ENCODE data around the gene NTM. TPM values are rescaled to one million over a fixed set of nuclear protein-coding genes. Genes with fewer than 3 reads are reported as not detected.

Gene NTM
- total RNA-seq, 1 experiment from 2014 or later: 0.73 TPM

GRCh38 chr11:132185726-132186592, 815.5 kb downstream of the NTM start:
- CTCF ChIA-PET: interaction anchor here (1.0 kb wide), 1 partner anchor 9 kb away, joined by 3 read pairs; no protein-coding TSS in a partner anchor
- no peak for TF ChIP-seq CTCF (IDR thresholded peaks at IDR 0.05; ENCODE audit: insufficient read depth in 1 of 2, low read depth in 1 of 2, low read length in 1 of 2, severe bottlenecking in 1 of 2, unreplicated experiment in 1 of 2)

GRCh38 chr11:132186699-132187098, 816.3 kb downstream of the NTM start:
- ChIA-PET POLR2A (no interaction called here), CTCF (interaction anchor here (1.0 kb wide), 1 partner anchor 9 kb away, joined by 3 read pairs; no protein-coding TSS in a partner anchor)
- DNase-seq: no peak
- peak; percentile 14 to 21 for TF ChIP-seq CTCF (IDR thresholded peaks at IDR 0.05; ENCODE audit: insufficient read depth in 1 of 2, low read depth in 1 of 2, low read length in 1 of 2, severe bottlenecking in 1 of 2, unreplicated experiment in 1 of 2)
- Mint-ChIP-seq H3K27me3 (ENCODE audit: insufficient read depth, unreplicated experiment) (no peaks in the 10 kb centered on the region), H3K36me3 (ENCODE audit: insufficient read depth, unreplicated experiment) (no peaks in the 10 kb centered on the region), H3K27ac (ENCODE audit: unreplicated experiment) (no peak overlapping the region), H3K9me3 (ENCODE audit: unreplicated experiment) (no peaks in the 10 kb centered on the region), H3K4me3 (ENCODE audit: unreplicated experiment) (no peak overlapping the region), H3K4me1 (ENCODE audit: low read depth, unreplicated experiment) (no peaks in the 10 kb centered on the region)
- Histone ChIP-seq H3K9me3 (no peaks in the 10 kb centered on the region), H3K27me3 (replicated peaks; ENCODE audit: control insufficient read depth, insufficient read depth, low read length) (no peaks in the 10 kb centered on the region), H3K36me3 (ENCODE audit: control insufficient read depth, insufficient read depth, low read length) (no peaks in the 10 kb centered on the region), H3K4me1 (no peaks in the 10 kb centered on the region), H3K4me3 (ENCODE audit: low read depth, low read length) (no peak overlapping the region)
- intact Hi-C loops (cut with micrococcal nuclease; ENCODE audit: unreplicated experiment): no loop called here
- no TSS peak for BruUV-seq (replicated peaks)

More at GRCh38 chr11:132185726-132186592, 815.5 kb downstream of the NTM start:
- intact Hi-C loops (cut with micrococcal nuclease; ENCODE audit: unreplicated experiment): no loop called here
- H3K36me3 ChIP-seq (ENCODE audit: control insufficient read depth, insufficient read depth, low read length): no peaks in the 10 kb centered on the region
- POLR2A ChIA-PET: no interaction called here
- no peak overlapping the region for H3K27ac Mint-ChIP-seq (ENCODE audit: unreplicated experiment)
- H3K36me3 Mint-ChIP-seq (ENCODE audit: insufficient read depth, unreplicated experiment): no peaks in the 10 kb centered on the region
- no TSS peak for BruUV-seq (replicated peaks)
- H3K27me3 Mint-ChIP-seq (ENCODE audit: insufficient read depth, unreplicated experiment): no peaks in the 10 kb centered on the region
- H3K4me1 Mint-ChIP-seq (ENCODE audit: low read depth, unreplicated experiment): no peaks in the 10 kb centered on the region
- no peaks in the 10 kb centered on the region for H3K9me3 Mint-ChIP-seq (ENCODE audit: unreplicated experiment)
- no peak overlapping the region for H3K4me3 Mint-ChIP-seq (ENCODE audit: unreplicated experiment)
- no peaks in the 10 kb centered on the region for H3K9me3 ChIP-seq
- H3K4me1 ChIP-seq: no peaks in the 10 kb centered on the region
- no peak overlapping the region for H3K4me3 ChIP-seq (ENCODE audit: low read depth, low read length)
- no peaks in the 10 kb centered on the region for H3K27me3 ChIP-seq (replicated peaks; ENCODE audit: control insufficient read depth, insufficient read depth, low read length)
- no peak for DNase-seq

- Histone ChIP-seq H3K4me1 (no peaks in the 10 kb centered on the region), H3K4me3 (ENCODE audit: low read depth, low read length) (no peak overlapping the region), H3K36me3 (ENCODE audit: control insufficient read depth, insufficient read depth, low read length) (no peaks in the 10 kb centered on the region), H3K27me3 (replicated peaks; ENCODE audit: control insufficient read depth, insufficient read depth, low read length) (no peaks in the 10 kb centered on the region), H3K9me3 (no peaks in the 10 kb centered on the region)
- Mint-ChIP-seq H3K27me3 (ENCODE audit: insufficient read depth, unreplicated experiment) (peaks cover 2% of the 10 kb centered on the region), H3K4me1 (ENCODE audit: low read depth, unreplicated experiment) (no peaks in the 10 kb centered on the region), H3K9me3 (ENCODE audit: unreplicated experiment) (no peaks in the 10 kb centered on the region), H3K27ac (ENCODE audit: unreplicated experiment) (no peak overlapping the region), H3K4me3 (ENCODE audit: unreplicated experiment) (no peak overlapping the region), H3K36me3 (ENCODE audit: insufficient read depth, unreplicated experiment) (no peaks in the 10 kb centered on the region)
- ChIA-PET POLR2A (no interaction called here), CTCF (no interaction called here)
- intact Hi-C loops (cut with micrococcal nuclease; ENCODE audit: unreplicated experiment): no loop called here
- BruUV-seq (replicated peaks): no TSS peak
- no peak for TF ChIP-seq CTCF (IDR thresholded peaks at IDR 0.05; ENCODE audit: insufficient read depth in 1 of 2, low read depth in 1 of 2, low read length in 1 of 2, severe bottlenecking in 1 of 2, unreplicated experiment in 1 of 2)
- no peak for DNase-seq
These were observed 817.0 kb downstream of the NTM start for GRCh38 chr11:132187386-132187785.

All from Caco-2 (cell line).